GM12891 (cell line): ENCODE measurements around the gene SMC3.

Source experiments
- DNase-seq: peaks from one replicate; pipeline ENCODE4 v3.0.0; 2011; ENCODE audit warnings: low spot score; ENCODE audit not compliant: insufficient read length
- FAIRE-seq: peaks from 2 replicates; lab custom pipeline; 2011; peaks lifted over from hg19 to GRCh38; lab: Jason Lieb, UNC
- PAX5 ChIP-seq: IDR thresholded peaks from 2 replicates; pipeline ENCODE4 v1.6.1; 2011; ENCODE audit warnings: low read length, moderate library complexity, mild to moderate bottlenecking; ENCODE audit not compliant: insufficient read depth, severe bottlenecking
- POLR2A ChIP-seq: IDR thresholded peaks from 2 replicates; pipeline ENCODE4 v1.6.1; 2011; ENCODE audit warnings: low read depth, low read length, control low read depth
- POLR2AphosphoS5 ChIP-seq: IDR thresholded peaks from 2 replicates; pipeline ENCODE4 v1.6.1; 2011; ENCODE audit warnings: low read depth, low read length, control low read depth
- POU2F2 ChIP-seq: IDR thresholded peaks from 2 replicates; pipeline ENCODE4 v1.6.1; 2011; ENCODE audit warnings: low read depth, mild to moderate bottlenecking, control low read depth, low read length, moderate library complexity
- SPI1 ChIP-seq: IDR thresholded peaks from 2 replicates; pipeline ENCODE4 v1.6.1; 2011; ENCODE audit warnings: low read depth, low read length, control low read depth
- TAF1 ChIP-seq: IDR thresholded peaks from 2 replicates; pipeline ENCODE4 v1.6.1; 2011; ENCODE audit warnings: low read depth, low read length, control low read depth

The SMC3 gene

DNA sequence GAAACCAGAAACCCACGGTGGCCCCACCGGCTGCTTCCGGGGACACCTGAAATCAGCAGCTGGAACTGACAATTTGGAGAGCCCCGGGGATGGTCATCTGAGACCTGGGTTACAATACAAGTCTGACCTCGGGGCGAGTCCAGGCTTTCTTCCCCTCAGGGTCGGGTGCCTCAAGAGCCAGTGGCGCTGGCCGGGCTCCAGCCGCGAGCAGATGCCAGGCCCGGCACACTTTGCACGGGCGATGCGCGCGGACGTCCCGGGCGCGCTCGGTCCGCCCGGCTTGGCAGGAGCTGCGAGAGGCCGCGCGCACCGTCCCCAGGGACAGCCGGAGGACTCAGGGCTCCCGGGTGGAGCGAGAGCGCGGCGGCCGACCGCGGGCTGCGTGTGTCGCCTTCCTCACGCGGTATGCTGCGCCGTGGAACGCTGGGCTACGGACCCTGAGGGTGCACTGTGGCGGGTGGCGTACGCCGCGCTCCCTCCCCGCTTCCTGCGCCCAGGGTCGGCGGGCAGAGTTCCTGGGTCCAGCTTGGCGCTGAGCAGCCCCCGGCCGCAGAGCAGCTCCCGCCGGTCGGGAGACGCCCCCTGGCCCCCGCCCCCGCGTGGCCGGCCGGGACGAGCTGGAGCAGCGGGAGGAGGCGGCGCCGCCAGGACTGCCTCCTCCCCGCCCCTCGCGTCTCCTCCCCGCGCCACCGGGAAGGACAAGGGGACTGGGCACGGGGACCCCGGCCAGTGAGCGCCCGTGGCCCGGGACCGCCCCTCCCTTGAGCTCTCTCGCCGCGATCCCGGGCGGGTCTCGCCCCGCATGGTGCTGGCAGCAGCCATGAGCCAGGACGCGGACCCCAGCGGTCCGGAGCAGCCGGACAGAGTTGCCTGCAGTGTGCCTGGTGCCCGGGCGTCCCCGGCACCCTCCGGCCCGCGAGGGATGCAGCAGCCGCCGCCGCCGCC, 76.4 kb downstream of the SMC3 start, which contains the start of gene RBM20:
RBM20 (plus strand) TSS at position 684 of the 945 bp plus-strand sequence; CDS start at position 803, 119 bp downstream.
- FAIRE-seq (peak; percentile 74), DNase-seq (peak; percentile 33)
- TF ChIP-seq POU2F2, result no peak
- TF ChIP-seq POLR2AphosphoS5, result no peak
- no peak for TF ChIP-seq TAF1
- TF ChIP-seq PAX5, result no peak

- FAIRE-seq (no peak), DNase-seq (no peak)
- TF ChIP-seq SPI1, result no peak
- TF ChIP-seq POU2F2, result no peak
- no peak for TF ChIP-seq POLR2A
- TF ChIP-seq TAF1, result no peak
- TF ChIP-seq PAX5, result no peak
- TF ChIP-seq POLR2AphosphoS5, result no peak
These were observed 77.3 kb downstream of the SMC3 start for GRCh38 chr10:110644598-110645462.

DNA sequence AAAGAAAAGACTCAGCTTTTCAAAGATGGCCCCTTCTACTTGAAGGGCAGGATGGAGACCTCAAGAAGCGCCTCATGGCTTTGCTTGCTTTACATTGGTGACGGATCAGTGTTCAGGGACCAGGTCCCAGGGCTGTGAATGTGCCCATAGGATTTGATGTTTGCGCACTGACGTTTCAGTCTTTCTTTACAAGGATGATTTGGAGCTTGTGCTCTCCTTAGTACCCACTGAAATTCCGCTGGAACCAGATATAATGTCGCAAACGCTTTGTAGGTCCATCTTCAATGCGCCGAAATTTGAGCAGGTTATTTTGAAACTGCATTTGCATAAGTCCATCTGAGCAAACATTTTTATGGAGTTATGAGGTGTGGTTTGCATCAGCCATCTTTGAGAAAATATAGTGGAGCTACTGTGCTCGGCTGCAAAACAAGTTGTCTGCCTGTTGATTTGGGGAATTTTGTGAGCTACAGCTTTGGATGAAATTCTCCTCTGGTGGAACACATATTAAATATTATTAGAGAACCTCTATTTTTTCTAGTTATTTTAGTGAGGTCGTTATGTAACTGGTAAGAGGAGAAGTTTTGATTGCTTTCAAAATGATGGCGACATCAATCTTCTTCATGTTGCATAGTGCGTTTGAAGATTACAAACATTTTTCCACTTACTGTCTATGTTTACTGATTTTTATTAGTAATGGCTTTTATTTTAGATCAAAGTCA, 79.1 kb downstream of the SMC3 start:
- DNase-seq (no peak), FAIRE-seq (no peak)
- TF ChIP-seq POU2F2 (no peak), POLR2A (no peak), PAX5 (no peak), TAF1 (no peak), SPI1 (no peak), POLR2AphosphoS5 (no peak)

DNA sequence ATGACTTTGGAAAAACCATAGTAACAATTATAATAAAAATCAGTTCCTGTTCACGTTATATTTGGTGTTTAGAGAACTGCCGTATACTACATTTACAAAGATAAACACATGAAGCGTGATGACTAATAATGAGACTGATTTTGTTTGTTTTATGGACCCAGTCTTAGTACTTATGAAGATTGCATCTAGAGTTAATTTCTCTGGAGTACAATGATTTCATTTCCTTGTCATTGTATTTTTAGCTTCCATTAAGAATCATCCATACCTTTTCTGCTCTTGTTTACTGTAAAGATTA, 79.6 kb downstream of the SMC3 start:
- DNase-seq (no peak), FAIRE-seq (no peak)
- no peak for TF ChIP-seq SPI1
- TF ChIP-seq POLR2A, result no peak
- TF ChIP-seq POLR2AphosphoS5, result no peak
- no peak for TF ChIP-seq POU2F2
- no peak for TF ChIP-seq PAX5
- no peak for TF ChIP-seq TAF1

- TF ChIP-seq POLR2A (no peak), POLR2AphosphoS5 (no peak), SPI1 (no peak), TAF1 (no peak), PAX5 (no peak), POU2F2 (no peak)
- FAIRE-seq (no peak), DNase-seq (no peak)
These were observed 81.3 kb downstream of the SMC3 start for GRCh38 chr10:110648692-110649346.

DNA sequence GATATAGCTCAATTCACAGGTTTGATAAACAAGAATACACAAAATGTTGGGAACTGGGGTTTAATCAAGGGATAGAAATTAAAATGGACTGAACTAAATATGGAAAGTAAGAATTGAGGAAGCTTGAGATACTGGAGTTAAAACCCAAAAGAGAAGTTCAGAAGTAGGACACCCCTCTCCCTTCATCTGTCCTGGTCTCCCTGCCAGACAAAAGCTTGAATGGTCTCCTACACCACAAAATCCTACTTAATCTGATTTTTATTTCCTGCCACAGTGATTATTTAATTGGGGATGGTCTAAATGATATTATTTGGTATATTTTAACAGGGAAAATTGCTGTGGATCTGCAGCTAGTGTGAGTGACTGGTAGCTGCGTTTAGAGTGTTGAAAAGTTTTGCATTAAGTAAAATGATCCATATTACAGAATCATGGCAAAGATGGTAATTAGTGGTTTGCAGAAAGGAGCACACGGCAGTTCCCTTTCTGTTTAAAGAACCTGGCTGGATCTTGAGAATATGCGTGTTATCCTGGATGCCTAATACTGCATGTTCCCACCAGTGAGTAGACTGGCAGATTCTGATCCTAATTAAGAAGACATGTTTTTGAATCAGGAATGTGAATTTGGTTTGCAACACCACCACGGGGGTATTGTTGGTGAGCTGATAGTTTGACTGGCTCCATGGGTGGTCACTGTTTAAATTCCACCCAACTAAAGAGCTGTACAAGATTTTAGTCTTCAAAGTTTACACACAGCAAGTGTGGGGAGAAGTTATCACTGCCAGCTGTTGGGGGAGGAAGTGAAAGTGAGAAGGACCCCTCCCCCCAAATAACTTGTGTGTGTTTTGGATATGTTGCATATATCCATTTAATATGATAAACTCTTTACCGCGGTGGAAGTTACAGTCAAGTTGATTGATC, 82.1 kb downstream of the SMC3 start:
- FAIRE-seq, result peak; percentile 45

DNA sequence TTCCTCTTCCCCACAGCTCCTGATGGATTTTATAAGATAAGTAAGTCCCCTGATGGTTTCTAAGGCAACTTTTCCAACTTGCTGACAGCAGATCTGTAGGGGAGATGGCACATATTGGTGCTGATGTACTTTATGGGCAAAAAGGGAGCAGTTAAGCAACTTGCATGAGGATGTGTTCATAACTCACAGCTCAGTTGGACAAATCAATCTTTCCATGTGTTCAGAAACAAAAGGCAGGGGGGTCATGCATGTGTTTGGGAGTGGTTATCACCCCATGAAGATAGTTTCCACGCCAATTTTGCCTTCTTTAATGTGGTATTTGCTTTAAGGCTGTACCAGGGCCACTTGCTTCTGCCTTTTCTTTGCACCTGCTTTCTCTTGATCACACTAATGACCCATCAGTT, 82.8 kb downstream of the SMC3 start:
- TF ChIP-seq PAX5 (no peak), SPI1 (no peak), POU2F2 (no peak), POLR2A (no peak), TAF1 (no peak), POLR2AphosphoS5 (no peak)
- peak; percentile 48 for FAIRE-seq
- no peak for DNase-seq

More for the DNA sequence above, 82.1 kb downstream of the SMC3 start:
- TF ChIP-seq SPI1 (peak; percentile 85), TAF1 (no peak), POLR2AphosphoS5 (no peak)
- DNase-seq, result no peak

DNA sequence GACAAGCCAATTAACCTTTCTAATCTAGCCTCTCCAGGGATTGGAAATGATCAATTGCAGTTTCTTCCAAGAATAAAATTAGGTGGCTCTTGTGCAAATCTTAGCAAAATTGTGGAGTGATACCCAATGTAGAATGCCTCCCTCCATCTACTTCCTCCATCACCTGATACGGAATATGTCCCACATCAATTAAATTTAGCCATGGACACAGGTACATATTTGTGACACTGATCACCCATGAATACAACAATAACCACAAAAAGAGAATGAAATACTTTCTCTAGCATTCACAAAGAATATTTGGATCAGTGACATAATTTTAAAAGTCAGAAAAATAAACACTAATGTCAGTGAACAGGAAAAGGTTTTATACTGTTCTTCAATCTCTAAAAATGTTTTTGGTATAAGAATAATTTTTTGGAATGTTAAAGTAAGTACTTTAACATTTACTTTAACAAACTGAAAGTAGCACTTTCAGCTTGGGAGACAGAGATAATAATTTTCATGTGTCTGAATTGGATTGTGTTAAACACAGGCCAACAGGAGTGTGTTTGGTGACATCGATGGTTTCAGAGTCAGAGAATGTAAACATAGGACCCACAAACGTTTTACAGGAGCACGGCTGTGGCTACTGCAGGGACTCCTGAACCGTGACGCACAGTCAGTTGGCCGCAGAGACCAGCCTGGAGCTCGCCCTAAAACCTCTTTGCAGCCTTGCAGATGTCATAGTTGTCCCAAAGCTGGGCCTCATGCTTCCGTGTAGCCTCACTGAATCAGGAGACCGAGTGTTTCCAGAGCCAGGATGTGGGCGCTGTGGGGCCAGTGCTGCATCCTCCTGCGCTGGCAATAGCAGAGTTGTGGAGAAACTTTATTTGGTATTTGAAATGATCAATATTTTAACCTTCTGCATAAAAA, 83.8 kb downstream of the SMC3 start:
- DNase-seq, result peak; percentile 19
- TF ChIP-seq TAF1 (no peak), SPI1 (no peak), PAX5 (peak; percentile 82)
- FAIRE-seq, result peak; percentile 93
